Neural crest cell (in vitro differentiated cells): Measurements from ENCODE around the gene RHOV. TPM values are rescaled to one million over a fixed set of nuclear protein-coding genes. Genes with fewer than 3 reads are reported as not detected.

Experiments
- DNase-seq: peaks from one replicate; pipeline ENCODE4 v3.0.0; 2021; ENCODE audit warnings: low read depth, mixed read lengths, low spot score
- H3K27ac Mint-ChIP-seq: one replicate; pipeline ENCODE4 v1.8.0; 2021; ENCODE audit warnings: mild to moderate bottlenecking, mixed read lengths; ENCODE audit not compliant: unreplicated experiment
- H3K27me3 Mint-ChIP-seq: 2 replicates; pipeline ENCODE4 v1.8.0; 2021; ENCODE audit warnings: low read depth, mild to moderate bottlenecking, mixed read lengths
- H3K36me3 Mint-ChIP-seq: 2 replicates; pipeline ENCODE4 v1.8.0; 2021; ENCODE audit warnings: low read depth, mild to moderate bottlenecking, mixed read lengths
- H3K4me1 Mint-ChIP-seq: 2 replicates; pipeline ENCODE4 v1.8.0; 2021; ENCODE audit warnings: mixed read lengths
- H3K4me3 Mint-ChIP-seq: one replicate; pipeline ENCODE4 v1.8.0; 2021; ENCODE audit warnings: mild to moderate bottlenecking, mixed read lengths
- H3K9me3 Mint-ChIP-seq: 2 replicates; pipeline ENCODE4 v1.8.0; 2021; ENCODE audit warnings: mixed read lengths
- CTCF ChIP-seq: fragments of 200-600 bp; sonication (generic); conservative IDR thresholded peaks from 2 replicates; pipeline ENCODE4 v1.5.0; 2021; ENCODE audit warnings: antibody characterized with exemption, mild to moderate bottlenecking
- total RNA-seq: library from RNA; stranded (reverse); gene quantifications from 2 replicates; pipeline ENCODE4 v1.2.1, GENCODE V29; 2021

Gene RHOV
- total RNA-seq, 1 donor from 2014 or later = 1.0 TPM

GRCh38 chr15:40908095-40908494 lies 34.1 kb upstream of the RHOV start:
- Mint-ChIP-seq H3K4me3 (no peak overlapping the region), H3K27ac (no peak overlapping the region), H3K4me1 (peaks cover 38% of the 10 kb centered on the region), H3K27me3 (no peaks in the 10 kb centered on the region), H3K9me3 (no peaks in the 10 kb centered on the region), H3K36me3 (no peaks in the 10 kb centered on the region)
- no peak for TF ChIP-seq CTCF
- DNase-seq = no peak

GRCh38 chr15:40906991-40907802 lies 33.2 kb upstream of the RHOV start:
- no peaks in the 10 kb centered on the region for H3K36me3 Mint-ChIP-seq
- no peak for TF ChIP-seq CTCF
- H3K9me3 Mint-ChIP-seq = no peaks in the 10 kb centered on the region
- no peak overlapping the region for H3K27ac Mint-ChIP-seq
- H3K4me3 Mint-ChIP-seq = no peak overlapping the region
- no peaks in the 10 kb centered on the region for H3K27me3 Mint-ChIP-seq
- DNase-seq = no peak
- H3K4me1 Mint-ChIP-seq = peaks cover 38% of the 10 kb centered on the region

GRCh38 chr15:40906091-40906990 lies 32.3 kb upstream of the RHOV start:
- Mint-ChIP-seq H3K4me3 (no peak overlapping the region), H3K36me3 (no peaks in the 10 kb centered on the region), H3K27ac (no peak overlapping the region), H3K4me1 (peaks cover 33% of the 10 kb centered on the region), H3K27me3 (no peaks in the 10 kb centered on the region), H3K9me3 (no peaks in the 10 kb centered on the region)
- peak; percentile 85 for DNase-seq
- peak; percentile 92 for TF ChIP-seq CTCF

- Mint-ChIP-seq H3K4me1 (peaks cover 18% of the 10 kb centered on the region), H3K27me3 (no peaks in the 10 kb centered on the region), H3K27ac (no peak overlapping the region), H3K9me3 (no peaks in the 10 kb centered on the region), H3K4me3 (no peak overlapping the region), H3K36me3 (no peaks in the 10 kb centered on the region)
- no peak for TF ChIP-seq CTCF
- DNase-seq = no peak
Observed at GRCh38 chr15:40904552-40905201, 30.6 kb upstream of the RHOV start.
